AG20443 (cell line): ENCODE data around the gene KIF26A.

Source experiments
- DNase-seq: peaks from one replicate; pipeline ENCODE4 v3.0.0; 2012; ENCODE audit warnings: low spot score, mixed read lengths

Gene KIF26A

GRCh38 chr14:104158827-104159798 lies 20.7 kb downstream of the KIF26A start:
- no peak for DNase-seq

GRCh38 chr14:104159990-104160389 lies 21.6 kb downstream of the KIF26A start:
- no peak for DNase-seq

GRCh38 chr14:104161602-104162367 lies 23.4 kb downstream of the KIF26A start:
- DNase-seq: no peak

GRCh38 chr14:104162495-104162894 lies 24.1 kb downstream of the KIF26A start:
- DNase-seq: no peak

GRCh38 chr14:104163541-104163940 lies 25.2 kb downstream of the KIF26A start:
- no peak for DNase-seq

- no peak for DNase-seq
Observed at GRCh38 chr14:104164041-104164440, 25.7 kb downstream of the KIF26A start.

- no peak for DNase-seq
Observed at GRCh38 chr14:104164512-104164911, 26.1 kb downstream of the KIF26A start.

GRCh38 chr14:104166698-104167097 lies 28.3 kb downstream of the KIF26A start:
- DNase-seq: no peak

- DNase-seq: no peak
Observed at GRCh38 chr14:104168603-104169002, 30.2 kb downstream of the KIF26A start.

- DNase-seq: no peak
Observed at GRCh38 chr14:104169005-104169698, 30.8 kb downstream of the KIF26A start.

- no peak for DNase-seq
Observed at GRCh38 chr14:104169699-104170479, 31.5 kb downstream of the KIF26A start.

- DNase-seq: no peak
Observed at GRCh38 chr14:104171029-104171697, 32.8 kb downstream of the KIF26A start.

- no peak for DNase-seq
Observed at GRCh38 chr14:104171895-104172294, 33.5 kb downstream of the KIF26A start.

GRCh38 chr14:104172349-104172748 lies 34.0 kb downstream of the KIF26A start:
- DNase-seq: no peak

- DNase-seq: no peak
Observed at GRCh38 chr14:104172880-104173279, 34.5 kb downstream of the KIF26A start.

- no peak for DNase-seq
Observed at GRCh38 chr14:104174051-104174450, 35.7 kb downstream of the KIF26A start.

GRCh38 chr14:104175041-104175440 lies 36.7 kb downstream of the KIF26A start:
- no peak for DNase-seq

- DNase-seq: no peak
Observed at GRCh38 chr14:104175811-104176210, 37.4 kb downstream of the KIF26A start.

GRCh38 chr14:104176611-104177010 lies 38.2 kb downstream of the KIF26A start:
- DNase-seq: no peak

GRCh38 chr14:104177411-104177810 lies 39.0 kb downstream of the KIF26A start:
- no peak for DNase-seq

- DNase-seq: no peak
Observed at GRCh38 chr14:104178279-104178678, 39.9 kb downstream of the KIF26A start.
